HG03025 (cell line): ENCODE results near the gene OSBPL1A.

Source experiments
- ATAC-seq: cut with Tn5 transposase; IDR thresholded peaks from one replicate; pipeline ENCODE4 v1.9.1; 2021; ENCODE audit warnings: mild to moderate bottlenecking, moderate library complexity; ENCODE audit not compliant: unreplicated experiment, low FRiP score

OSBPL1A gene

DNA sequence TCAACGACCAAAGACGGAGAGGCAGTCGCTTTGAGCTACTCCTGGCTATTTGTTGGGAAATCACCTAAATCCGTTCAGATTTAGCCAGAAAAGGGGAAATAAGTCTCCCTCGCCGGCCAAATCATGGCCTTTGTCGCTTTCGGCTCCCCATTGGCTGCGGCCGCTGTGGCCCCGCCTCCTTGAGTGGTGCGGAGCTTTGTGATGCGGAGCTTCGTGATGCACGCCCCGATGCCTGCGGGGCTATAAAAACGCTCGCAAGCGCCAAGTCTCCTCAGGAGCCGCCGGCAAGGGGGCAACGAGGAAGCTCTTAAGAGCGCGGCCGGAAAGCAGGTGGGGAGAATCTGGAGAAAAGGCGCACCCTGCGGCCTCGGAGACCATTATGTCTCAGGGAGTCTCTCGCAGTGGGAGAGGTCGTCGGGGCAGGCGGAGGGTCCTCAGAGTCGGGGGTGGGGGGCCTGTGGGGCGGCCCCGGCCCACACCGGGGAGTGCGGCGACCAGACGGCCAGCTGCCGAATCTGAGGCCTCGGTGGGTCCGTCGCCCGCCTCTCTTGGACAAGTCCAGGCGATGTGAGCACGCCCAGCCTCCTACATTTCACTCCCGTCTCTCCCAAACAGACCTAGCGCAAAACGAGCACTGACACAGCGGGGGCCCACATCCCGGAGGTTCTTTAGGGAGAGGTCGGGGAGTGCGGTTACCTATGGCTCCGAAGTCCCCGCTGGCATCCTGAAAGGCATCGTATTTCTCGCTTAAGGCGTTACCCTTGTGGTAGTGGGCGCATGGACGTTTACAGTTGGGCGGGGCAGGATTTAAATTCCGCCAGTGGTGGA lies 258.6 kb downstream of the OSBPL1A start, which contains the start of gene CABYR:
Gene CABYR (plus strand): TSS at position 274 of the 828 bp plus-strand sequence. CDS start 4,053 bp downstream, outside the sequence.
- peak; percentile 94 for ATAC-seq

- ATAC-seq = peak; percentile 28
Observed at GRCh38 chr18:24138409-24138788, 259.2 kb downstream of the OSBPL1A start.

GRCh38 chr18:24136967-24137373 lies 260.7 kb downstream of the OSBPL1A start:
- no peak for ATAC-seq

- ATAC-seq = no peak
Observed at GRCh38 chr18:24130494-24130893, 267.1 kb downstream of the OSBPL1A start.

- no peak for ATAC-seq
Observed at GRCh38 chr18:24128700-24129099, 268.9 kb downstream of the OSBPL1A start.

DNA sequence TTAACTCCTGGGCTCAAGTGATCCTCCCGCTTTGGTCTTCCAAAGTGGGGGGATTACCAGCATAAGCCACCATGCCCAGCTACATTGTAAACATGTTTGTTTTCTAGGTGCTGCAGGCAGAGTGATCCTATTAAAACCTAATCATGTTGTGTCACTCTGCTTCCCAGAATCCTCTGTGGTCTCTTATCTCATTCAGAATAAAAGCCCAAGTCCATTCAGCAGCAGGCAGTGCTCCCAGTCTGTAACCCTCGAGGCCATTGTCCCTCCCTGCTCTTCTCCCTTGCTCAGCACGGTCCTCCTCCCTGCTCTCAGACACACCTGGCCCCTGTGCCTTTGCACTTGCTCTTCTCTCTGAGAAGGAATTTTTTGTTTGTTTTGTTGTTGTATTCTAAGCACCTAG lies 269.9 kb downstream of the OSBPL1A start:
- no peak for ATAC-seq

- ATAC-seq = no peak
Observed at GRCh38 chr18:24126155-24126961, 271.3 kb downstream of the OSBPL1A start.

DNA sequence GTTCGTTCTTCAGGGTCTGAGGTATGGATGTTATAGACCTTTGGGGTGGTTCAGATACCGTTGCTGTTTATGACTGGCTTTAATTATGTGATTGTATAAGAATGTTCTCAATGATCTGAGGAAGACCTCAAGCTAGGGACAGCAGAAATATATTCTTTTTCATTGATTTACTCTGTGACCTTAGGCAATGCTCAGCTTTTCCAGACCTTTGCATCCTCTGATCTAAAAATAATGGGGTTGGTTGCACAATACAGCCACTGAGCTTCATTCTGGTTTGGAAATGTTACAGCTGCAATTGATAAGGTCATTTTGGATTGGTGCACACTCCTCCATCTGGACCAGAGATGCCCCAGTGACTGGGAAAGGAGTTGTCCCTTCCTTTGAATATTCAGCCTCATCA lies 276.0 kb downstream of the OSBPL1A start:
- ATAC-seq = no peak

- ATAC-seq = no peak
Observed at GRCh38 chr18:24120676-24121075, 276.9 kb downstream of the OSBPL1A start.

DNA sequence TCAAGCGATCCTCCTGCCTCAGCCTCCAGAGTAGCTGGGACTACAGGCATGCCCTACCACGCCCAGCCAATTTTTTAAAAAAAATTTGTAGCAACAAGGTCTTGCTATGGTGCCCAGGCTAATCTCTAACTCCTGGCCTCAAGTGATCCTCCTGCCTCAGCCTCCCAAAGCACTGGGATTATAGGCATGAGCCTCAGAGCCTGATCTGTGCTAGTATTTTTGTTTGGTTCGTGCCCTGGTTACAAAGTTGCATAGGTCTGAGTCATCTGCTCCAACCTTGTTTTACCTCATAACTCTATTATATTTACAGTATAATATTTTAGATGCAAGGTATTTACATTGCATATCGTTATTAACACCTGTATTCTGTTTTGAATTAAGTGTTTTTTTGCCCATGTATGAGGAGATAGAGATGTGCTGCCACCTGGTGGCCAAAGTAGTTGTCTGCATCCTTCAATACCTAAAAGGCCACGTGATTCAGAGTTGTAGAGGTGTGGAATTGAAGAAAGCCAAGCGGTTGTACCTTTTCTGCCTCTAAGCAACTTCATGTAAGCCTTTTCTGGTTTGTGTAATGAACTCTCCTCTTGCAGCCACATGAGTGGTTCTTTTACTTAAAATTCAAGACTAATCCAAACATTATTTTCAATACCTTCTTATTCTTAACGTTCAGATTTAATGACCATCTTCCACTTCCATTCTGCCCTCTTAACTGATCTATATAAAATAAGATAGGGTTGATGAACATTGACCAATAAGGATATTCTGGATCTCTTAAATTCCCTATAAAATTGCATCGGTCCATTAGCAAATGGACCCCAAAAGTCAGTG lies 278.7 kb downstream of the OSBPL1A start:
- no peak for ATAC-seq

- no peak for ATAC-seq
Observed at GRCh38 chr18:24115628-24116027, 282.0 kb downstream of the OSBPL1A start.

- ATAC-seq = no peak
Observed at GRCh38 chr18:24114924-24115549, 282.6 kb downstream of the OSBPL1A start.

- ATAC-seq = no peak
Observed at GRCh38 chr18:24112874-24113615, 284.6 kb downstream of the OSBPL1A start.

- ATAC-seq = no peak
Observed at GRCh38 chr18:24112464-24112863, 285.2 kb downstream of the OSBPL1A start.
